HepG2 (cell line): Measurements from ENCODE around the gene CERS5. TPM values are rescaled to one million over a fixed set of nuclear protein-coding genes. Genes with fewer than 3 reads are reported as not detected.
A peak's percentile ranks its signal among the peaks of the same experiment; 100 is the strongest.

ENCODE experiments used
- ATAC-seq: fragments of 200-7000 bp; cut with Tn5 transposase; 3 replicates; pipeline ENCODE4 v1.9.1; 2020; ENCODE audit warnings: mild to moderate bottlenecking, moderate library complexity
- BruUV-seq: library from RNA; stranded (reverse); fragments of 400-500 nt; replicated peaks from 2 replicates; lab custom pipeline; 2021; lab: Mats Ljungman, UMichigan
- CTCF ChIA-PET: fragments of 300-600 bp; formaldehyde crosslinking; extraction: SDS; loops from one replicate; lab custom pipeline; 2021; ENCODE audit warnings: low total read pairs, inconsistent platforms, low intra/inter-chr PET ratio; lab: Yijun Ruan, JAX
- POLR2A ChIA-PET: fragments of 350-600 bp; sonication (Branson Sonifier 250); formaldehyde crosslinking; loops from one replicate; lab custom pipeline; 2020; ENCODE audit warnings: antibody characterized with exemption, inconsistent platforms; lab: Yijun Ruan, JAX
- DNase-seq: peaks from one replicate; pipeline ENCODE4 v3.0.0-alpha.2; 2015; ENCODE audit warnings: low spot score
- FAIRE-seq: peaks from 3 replicates; lab custom pipeline; 2011; peaks lifted over from hg19 to GRCh38; lab: Jason Lieb, UNC
- H2AFZ ChIP-seq: one replicate; pipeline ENCODE4 v1.6.1; 2011; ENCODE audit warnings: low read length, inconsistent platforms
- H3K27ac ChIP-seq: fragments of 300-600 bp; 3 replicates; pipeline ENCODE4 v1.8.0; 2011; ENCODE audit warnings: mixed run types, mild to moderate bottlenecking, mixed read lengths, low read length, inconsistent platforms; ENCODE audit not compliant: insufficient read depth; ENCODE audit errors: extremely low read length
- H3K27me3 ChIP-seq, 2 experiments: fragments of 200-600 bp in 1 of 2; 2 replicates in 1 of 2; 3 replicates in 1 of 2; pipeline versions ENCODE4 v1.6.0 to v1.8.0; 2011; ENCODE audit warnings: low read length in 2 of 2, mild to moderate bottlenecking in 2 of 2, moderate library complexity in 2 of 2, inconsistent platforms in 1 of 2; ENCODE audit not compliant: insufficient read depth in 2 of 2, control insufficient read depth in 1 of 2
- H3K36me3 ChIP-seq, 2 experiments: fragments of 200-600 bp in 1 of 2; replicated peaks in 1 of 2; 2 replicates in 1 of 2; 3 replicates in 1 of 2; pipeline versions ENCODE4 v1.5.1 to v1.8.0; 2011; ENCODE audit warnings: low read length in 2 of 2, inconsistent platforms in 1 of 2; ENCODE audit not compliant: insufficient read depth in 2 of 2, control insufficient read depth in 1 of 2
- H3K4me1 ChIP-seq: 2 replicates; pipeline ENCODE4 v1.5.1; 2012; ENCODE audit warnings: low read length, inconsistent platforms; ENCODE audit not compliant: insufficient read depth
- H3K4me2 ChIP-seq: 2 replicates; pipeline ENCODE4 v1.6.0; 2011; ENCODE audit warnings: low read depth, low read length, inconsistent platforms
- H3K4me3 ChIP-seq, 3 experiments: fragments of 200-600 bp in 1 of 3; sonication (generic), shearing (Covaris generic) in 1 of 3; replicated peaks in 1 of 3; 2 replicates each; pipeline ENCODE4 v1.5.1; 2011 to 2016; ENCODE audit warnings: low read length in 3 of 3, inconsistent platforms in 2 of 3, low read depth in 2 of 3, mild to moderate bottlenecking in 2 of 3, control low read depth in 1 of 3, mixed read lengths in 1 of 3; ENCODE audit not compliant: insufficient read depth in 1 of 3
- H3K79me2 ChIP-seq: one replicate; pipeline ENCODE4 v1.6.1; 2011; ENCODE audit warnings: low read length, inconsistent platforms; ENCODE audit not compliant: insufficient read depth
- H3K9ac ChIP-seq: 2 replicates; pipeline ENCODE4 v1.6.0; 2011; ENCODE audit warnings: mild to moderate bottlenecking, low read depth, low read length, inconsistent platforms; ENCODE audit not compliant: insufficient read depth
- H3K9me3 ChIP-seq: 2 replicates; pipeline ENCODE4 v1.5.1; 2012; ENCODE audit warnings: mild to moderate bottlenecking, low read length
- H4K20me1 ChIP-seq: 2 replicates; pipeline ENCODE4 v1.6.0; 2011; ENCODE audit warnings: inconsistent platforms, mild to moderate bottlenecking, low read length, moderate library complexity; ENCODE audit not compliant: insufficient read depth
- ELF3 ChIP-seq: IDR thresholded peaks from 2 replicates; pipeline ENCODE4 v1.6.1; 2016; ENCODE audit warnings: missing genetic modification reagents, missing compliant biosample characterization
- GZF1 ChIP-seq: sonication (generic); formaldehyde crosslinking; IDR thresholded peaks from 2 replicates; pipeline ENCODE4 v1.5.1; 2020; ENCODE audit warnings: mild to moderate bottlenecking, missing genetic modification reagents
- HNF4A ChIP-seq: sonication (generic); formaldehyde crosslinking; IDR thresholded peaks from 2 replicates; pipeline ENCODE4 v1.4.0; 2020; ENCODE audit warnings: missing genetic modification reagents
- JUNB ChIP-seq: sonication (generic); formaldehyde crosslinking; IDR thresholded peaks from 2 replicates; pipeline ENCODE4 v1.8.0; 2022; ENCODE audit warnings: missing genetic modification reagents, mild to moderate bottlenecking, borderline replicate concordance
- KMT2A ChIP-seq: sonication (generic); formaldehyde crosslinking; IDR thresholded peaks from 2 replicates; pipeline ENCODE4 v1.4.0; 2020; ENCODE audit warnings: missing genetic modification reagents
- MIER3 ChIP-seq: IDR thresholded peaks from 2 replicates; pipeline ENCODE4 v1.6.1; 2016; ENCODE audit warnings: missing compliant biosample characterization, borderline replicate concordance
- NFE2L1 ChIP-seq: sonication (generic); formaldehyde crosslinking; IDR thresholded peaks from 2 replicates; pipeline ENCODE4 v1.4.0; 2020; ENCODE audit warnings: missing genetic modification reagents, mild to moderate bottlenecking, borderline replicate concordance
- NONO ChIP-seq, 2 experiments: fragments of 450-650 bp in 1 of 2; sonication (generic) in 1 of 2; formaldehyde crosslinking in 1 of 2; IDR thresholded peaks in 1 of 2; conservative IDR thresholded peaks in 1 of 2; 2 replicates each; pipeline versions ENCODE4 v1.6.1 to v1.8.0; 2017 to 2022; ENCODE audit warnings: mild to moderate bottlenecking in 1 of 2, missing genetic modification reagents in 1 of 2, moderate library complexity in 1 of 2
- NPAS2 ChIP-seq: sonication (generic); formaldehyde crosslinking; IDR thresholded peaks from 2 replicates; pipeline ENCODE4 v1.8.0; 2022; ENCODE audit warnings: mild to moderate bottlenecking, missing genetic modification reagents, borderline replicate concordance
- NR2F2 ChIP-seq: IDR thresholded peaks from 2 replicates; pipeline ENCODE4 v1.6.1; 2012; ENCODE audit warnings: low read depth, inconsistent platforms, borderline replicate concordance
- POLR2A ChIP-seq, 2 experiments: IDR thresholded peaks; 2 replicates each; pipeline ENCODE4 v1.6.1; 2011; ENCODE audit warnings: low read depth in 2 of 2, low read length in 2 of 2, mild to moderate bottlenecking in 1 of 2, moderate library complexity in 1 of 2; ENCODE audit not compliant: insufficient read depth in 1 of 2
- SIN3B ChIP-seq: fragments of 150-350 bp; IDR thresholded peaks from 2 replicates; pipeline ENCODE4 v1.6.1; 2014; ENCODE audit warnings: low read length
- SP1 ChIP-seq, 2 experiments: fragments of 450-650 bp in 1 of 2; sonication (generic) in 1 of 2; formaldehyde crosslinking in 1 of 2; IDR thresholded peaks; 2 replicates each; pipeline versions ENCODE4 v1.4.0 to v1.6.1; 2016 to 2020; ENCODE audit warnings: missing genetic modification reagents in 1 of 2
- TAF1 ChIP-seq: sonication (generic); formaldehyde crosslinking; IDR thresholded peaks from 2 replicates; pipeline ENCODE4 v1.4.0; 2020; ENCODE audit warnings: missing genetic modification reagents
- XBP1 ChIP-seq: sonication (generic); formaldehyde crosslinking; IDR thresholded peaks from 2 replicates; pipeline ENCODE4 v1.5.0; 2020; ENCODE audit warnings: missing genetic modification reagents
- ZBTB1 ChIP-seq: sonication (generic); formaldehyde crosslinking; IDR thresholded peaks from 2 replicates; pipeline ENCODE4 v1.4.0; 2020; ENCODE audit warnings: missing genetic modification reagents, borderline replicate concordance
- ZBTB7B ChIP-seq: sonication (generic); formaldehyde crosslinking; IDR thresholded peaks from 2 replicates; pipeline ENCODE4 v1.4.0; 2020; ENCODE audit warnings: missing genetic modification reagents
- ZFP37 ChIP-seq: sonication (generic); formaldehyde crosslinking; IDR thresholded peaks from 2 replicates; pipeline ENCODE4 v1.4.0; 2020; ENCODE audit warnings: missing genetic modification reagents, borderline replicate concordance
- ZNF451 ChIP-seq: sonication (generic); formaldehyde crosslinking; IDR thresholded peaks from 2 replicates; pipeline ENCODE4 v1.5.0; 2020; ENCODE audit warnings: mild to moderate bottlenecking, missing genetic modification reagents
- ZSCAN30 ChIP-seq: sonication (generic); formaldehyde crosslinking; IDR thresholded peaks from 2 replicates; pipeline ENCODE4 v1.5.0; 2020; ENCODE audit warnings: mild to moderate bottlenecking, missing genetic modification reagents
- ZZZ3 ChIP-seq: sonication (generic); formaldehyde crosslinking; IDR thresholded peaks from 2 replicates; pipeline ENCODE4 v1.4.0; 2020; ENCODE audit warnings: missing genetic modification reagents, mild to moderate bottlenecking, borderline replicate concordance
- WGBS: methylation state at CpG from one replicate; pipeline ENCODE4 v1.1.6; 2017; ENCODE audit warnings: low lambda C conversion rate; 5-methylcytosine and 5-hydroxymethylcytosine counted together
- in situ Hi-C: cut with HindIII; loops from 2 replicates; pipeline ENCODE4 v1.10.0; 2017; ENCODE audit warnings: low pct_unique_long_range_greater_than_20kb; ENCODE audit not compliant: extremely low pct_ligation_motif_present
- intact Hi-C: fragments of 100-400 bp; cut with micrococcal nuclease; formaldehyde crosslinking; loops from one replicate; pipeline ENCODE4 v1.10.0; 2022; ENCODE audit not compliant: unreplicated experiment
- polyA plus RNA-seq, 8 experiments: library from polyadenylated mRNA; depleted of rRNA in 3 of 8; stranded (reverse) in 7 of 8; unstranded in 1 of 8; fragments of >200 nt; fragmentation: Illumina TruSeq in 4 of 8; extraction: Trizol in 4 of 8; gene quantifications; 2 replicates each; pipeline versions ENCODE4 v1.2.1 to v1.2.3, GENCODE V29; 2011 to 2016; ENCODE audit warnings: low read depth in 4 of 8, missing spikeins in 1 of 8, mixed read lengths in 1 of 8; ENCODE audit not compliant: insufficient read depth in 1 of 8
- total RNA-seq, 5 experiments: library from RNA; depleted of rRNA; stranded (reverse); fragments of >200 nt; fragmentation: Illumina TruSeq; extraction: Trizol; gene quantifications; 2 replicates each; pipeline ENCODE4 v1.2.3, GENCODE V29; 2016; ENCODE audit warnings: low read depth in 1 of 5
- TF ChIP-seq, protein P1 (sequence below): IDR thresholded peaks from 2 replicates; pipeline ENCODE4 v1.6.1; 2016
- TF ChIP-seq, protein P2 (sequence below): IDR thresholded peaks from 2 replicates; pipeline ENCODE4 v1.6.1; 2018; ENCODE audit warnings: missing genetic modification reagents, mild to moderate bottlenecking, missing compliant biosample characterization

CERS5 gene
- total and polyA plus RNA-seq, 2 of the 13 experiments (the other 11 are each of a cell fraction or from before 2014, with no cell fraction given) = 22.3 to 48.8 TPM

DNA sequence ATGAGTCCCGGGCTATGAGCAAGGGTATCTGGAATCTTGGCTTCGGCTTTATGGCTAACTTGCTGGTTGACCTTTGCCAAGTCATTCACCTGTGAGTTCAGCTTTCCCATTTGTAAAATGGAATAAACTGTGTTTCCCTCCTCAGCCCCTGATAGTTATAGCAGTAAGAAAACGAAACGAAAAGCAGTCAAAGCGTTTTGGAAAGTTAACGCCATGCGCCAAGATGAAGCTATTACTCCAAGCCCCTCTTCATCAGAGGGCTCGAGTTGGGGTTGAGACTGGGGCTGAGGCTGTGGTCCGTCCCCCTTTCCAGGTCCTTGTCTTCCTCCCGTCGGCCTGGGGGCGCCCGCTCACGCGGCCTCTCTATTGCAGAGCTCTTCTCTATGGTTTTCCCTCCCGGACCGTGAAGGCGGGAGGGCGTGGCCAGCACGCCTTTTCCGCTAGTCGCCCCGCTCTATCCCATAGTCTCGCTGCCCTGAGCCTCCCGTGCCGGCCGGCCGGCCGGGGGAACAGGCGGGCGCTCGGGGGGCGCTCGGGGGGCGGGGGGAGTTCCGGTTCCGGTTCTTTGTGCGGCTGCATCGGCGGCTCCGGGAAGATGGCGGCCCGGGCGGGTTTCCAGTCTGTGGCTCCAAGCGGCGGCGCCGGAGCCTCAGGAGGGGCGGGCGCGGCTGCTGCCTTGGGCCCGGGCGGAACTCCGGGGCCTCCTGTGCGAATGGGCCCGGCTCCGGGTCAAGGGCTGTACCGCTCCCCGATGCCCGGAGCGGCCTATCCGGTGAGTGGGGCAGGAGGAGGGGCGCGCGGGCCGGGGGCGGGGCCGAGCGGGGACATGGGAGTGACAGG is 82.2 kb downstream of the CERS5 start, which contains the start of gene SMARCD1:
SMARCD1 (plus strand) TSS at position 568 of the 840 bp plus-strand sequence; CDS start at position 596, 28 bp downstream.
- BruUV-seq = TSS peak; percentile 90
- DNase-seq = peak; percentile 90
- 1% methylated on average over 25 of the region's 69 CpGs for WGBS
- ATAC-seq = peak; percentile 87
- Histone ChIP-seq H2AFZ (peak within 1 kb of the TSS; percentile 66), H3K4me3 (peak within 1 kb of the TSS; percentile 58 to 77 (median 73)), H3K79me2 (peaks cover 17% of the 10 kb centered on the region), H3K27ac (peak within 1 kb of the TSS; percentile 88), H4K20me1 (peaks cover 4% of the 10 kb centered on the region; the same call in 1 of the 2 replicates), H3K4me1 (peaks cover 82% of the 10 kb centered on the region), H3K9me3 (no peaks in the 10 kb centered on the region), H3K4me2 (peak within 1 kb of the TSS; percentile 89), H3K27me3 (no peaks in the 10 kb centered on the region), H3K36me3 (peaks cover 7 to 30% of the 10 kb centered on the region in 2 experiments), H3K9ac (peak within 1 kb of the TSS; percentile 77)
- peak; percentile 75 for FAIRE-seq
- in situ Hi-C loops (no loop called here), intact Hi-C loops (loop anchor here (2.0 kb wide), 2 partner anchors 26 to 316 kb away; partner anchors contain the start of gene LARP4)
- CTCF ChIA-PET = no interaction called here
- POLR2A ChIA-PET = interaction anchor here (0.6 to 7.4 kb wide), 23 partner anchors 9 to 1179 kb away, joined by 3 to 265 read pairs (median 4); partner anchors contain the start of genes CERS5, COX14, GPD1 and LIMA1
- TF ChIP-seq NFE2L1 (CRISPR knock-in tag) (no peak), SIN3B (no peak), ZSCAN30 (no peak), ZNF451 (0 out of 2 replicates have a peak, but pooled peaks have one; percentile 40), ELF3 (peak; percentile 26; the same call in 1 of the 2 replicates), NONO (IDR thresholded peaks at IDR 0.05) (no peak), NONO (CRISPR knock-in tag; conservative IDR thresholded peaks at IDR 0.05) (peak; percentile 67), HNF4A (CRISPR knock-in tag) (peak; percentile 10; the same call in 1 of the 2 replicates), ZFP37 (CRISPR knock-in tag) (no peak), GZF1 (CRISPR knock-in tag) (no peak), ZBTB7B (0 out of 2 replicates have a peak, but pooled peaks have one; percentile 54), NR2F2 (no peak), KMT2A (CRISPR knock-in tag) (peak; percentile 37; the same call in 1 of the 2 replicates), TAF1 (CRISPR knock-in tag) (peak; percentile 54; the same call in 1 of the 2 replicates), ZBTB1 (CRISPR knock-in tag) (no peak), JUNB (CRISPR knock-in tag) (no peak), ZZZ3 (CRISPR knock-in tag) (peak; percentile 60; the same call in 1 of the 2 replicates), MIER3 (CRISPR knock-in tag) (0 out of 2 replicates have a peak, but pooled peaks have one; percentile 49), NPAS2 (CRISPR knock-in tag) (no peak), XBP1 (CRISPR knock-in tag) (no peak), POLR2A (IDR thresholded peaks at IDR 0.05; ENCODE audit: insufficient read depth in 1 of 2, low read depth in 2 of 2, low read length in 2 of 2) (peak; percentile 33 to 47; a peak in 2 of 4 replicates), SP1 (IDR thresholded peaks at IDR 0.05) (no peak), SP1 (CRISPR knock-in tag; IDR thresholded peaks at IDR 0.05) (peak; percentile 33; the same call in 1 of the 2 replicates)
- TF ChIP-seq, protein P1, sequence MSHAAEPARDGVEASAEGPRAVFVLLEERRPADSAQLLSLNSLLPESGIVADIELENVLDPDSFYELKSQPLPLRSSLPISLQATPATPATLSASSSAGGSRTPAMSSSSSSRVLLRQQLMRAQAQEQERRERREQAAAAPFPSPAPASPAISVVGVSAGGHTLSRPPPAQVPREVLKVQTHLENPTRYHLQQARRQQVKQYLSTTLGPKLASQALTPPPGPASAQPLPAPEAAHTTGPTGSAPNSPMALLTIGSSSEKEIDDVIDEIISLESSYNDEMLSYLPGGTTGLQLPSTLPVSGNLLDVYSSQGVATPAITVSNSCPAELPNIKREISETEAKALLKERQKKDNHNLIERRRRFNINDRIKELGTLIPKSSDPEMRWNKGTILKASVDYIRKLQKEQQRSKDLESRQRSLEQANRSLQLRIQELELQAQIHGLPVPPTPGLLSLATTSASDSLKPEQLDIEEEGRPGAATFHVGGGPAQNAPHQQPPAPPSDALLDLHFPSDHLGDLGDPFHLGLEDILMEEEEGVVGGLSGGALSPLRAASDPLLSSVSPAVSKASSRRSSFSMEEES (CRISPR knock-in tag) = peak; percentile 52; the same call in 1 of the 2 replicates
- TF ChIP-seq, protein P2, sequence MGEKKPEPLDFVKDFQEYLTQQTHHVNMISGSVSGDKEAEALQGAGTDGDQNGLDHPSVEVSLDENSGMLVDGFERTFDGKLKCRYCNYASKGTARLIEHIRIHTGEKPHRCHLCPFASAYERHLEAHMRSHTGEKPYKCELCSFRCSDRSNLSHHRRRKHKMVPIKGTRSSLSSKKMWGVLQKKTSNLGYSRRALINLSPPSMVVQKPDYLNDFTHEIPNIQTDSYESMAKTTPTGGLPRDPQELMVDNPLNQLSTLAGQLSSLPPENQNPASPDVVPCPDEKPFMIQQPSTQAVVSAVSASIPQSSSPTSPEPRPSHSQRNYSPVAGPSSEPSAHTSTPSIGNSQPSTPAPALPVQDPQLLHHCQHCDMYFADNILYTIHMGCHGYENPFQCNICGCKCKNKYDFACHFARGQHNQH (CRISPR knock-in tag) = peak; percentile 83
